ENCODE measurements around the gene KIF16B. TPM values are rescaled to one million over a fixed set of nuclear protein-coding genes. Genes with fewer than 3 reads are reported as not detected.

KIF16B gene
- total and polyA plus RNA-seq, 4 experiments from 2014 or later = 3.2 to 12.0 (median 10.0) TPM

GRCh38 chr20:16472045-16472872, 101.0 kb downstream of the KIF16B start:
- Mint-ChIP-seq H3K4me1 (peaks cover 0 to 4% (median 3%) of the 10 kb centered on the region in 4 donors), H3K9me3 (peaks cover 0 to under 1% (median 0%) of the 10 kb centered on the region in 8 donors), H3K27me3 (no peaks in the 10 kb centered on the region), H3K27ac (no peak overlapping the region), H3K36me3 (peaks cover 7 to 17% of the 10 kb centered on the region in 2 donors), H3K4me3 (no peak overlapping the region)
- intact Hi-C loops (cut with micrococcal nuclease) = no loop called here
- H3K4me1 ChIP-seq (ENCODE audit: insufficient read depth, low read length) = no peaks in the 10 kb centered on the region
- CTCF ChIA-PET (ENCODE audit: partially characterized antibody) = no interaction called here
- H3K27me3 ChIP-seq (ENCODE audit: insufficient read depth, low read length) = no peaks in the 10 kb centered on the region
- no peak for DNase-seq
- H3K27ac ChIP-seq (ENCODE audit: low read depth, low read length) = no peak overlapping the region
- POLR2A ChIA-PET (ENCODE audit: partially characterized antibody) = no interaction called here
- H3K9me3 ChIP-seq (ENCODE audit: control insufficient read depth in 1 of 2, low read length in 2 of 2) = no peaks in the 10 kb centered on the region
- no peak overlapping the region for H3K4me3 ChIP-seq (ENCODE audit: low read length in 2 of 2)
- H3K36me3 ChIP-seq (ENCODE audit: insufficient read depth, low read length) = no peaks in the 10 kb centered on the region

DNA sequence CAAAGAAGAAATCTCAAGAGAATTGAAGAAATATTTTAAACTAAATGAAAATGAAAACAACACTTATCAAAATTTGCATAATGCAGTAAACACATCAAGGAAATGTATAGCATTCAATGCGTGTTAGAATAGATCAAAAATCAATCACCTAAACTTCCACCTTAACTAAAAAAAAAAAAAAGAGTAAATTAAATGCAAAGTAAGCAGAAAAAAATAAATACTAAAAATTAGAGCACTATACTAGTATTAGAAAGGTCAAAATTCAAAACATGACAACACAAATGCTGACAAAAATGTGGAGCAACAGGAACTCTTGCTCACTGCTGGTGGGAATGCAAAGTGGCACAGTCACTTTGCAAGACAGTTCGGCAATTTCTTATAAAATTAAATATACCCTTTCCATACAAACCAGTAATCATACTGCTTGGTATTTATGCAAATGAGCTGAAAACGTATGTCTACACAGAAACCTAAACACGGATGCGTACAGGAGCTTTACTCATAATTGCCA, 103.8 kb downstream of the KIF16B start:
- ChIA-PET CTCF (ENCODE audit: partially characterized antibody) (no interaction called here), POLR2A (ENCODE audit: partially characterized antibody) (no interaction called here)
- Histone ChIP-seq H3K4me1 (ENCODE audit: insufficient read depth, low read length) (no peaks in the 10 kb centered on the region), H3K27me3 (ENCODE audit: insufficient read depth, low read length) (no peaks in the 10 kb centered on the region), H3K27ac (ENCODE audit: low read depth, low read length) (no peak overlapping the region), H3K9me3 (ENCODE audit: control insufficient read depth in 1 of 2, low read length in 2 of 2) (no peaks in the 10 kb centered on the region), H3K36me3 (ENCODE audit: insufficient read depth, low read length) (no peaks in the 10 kb centered on the region), H3K4me3 (ENCODE audit: low read length in 2 of 2) (no peak overlapping the region)
- peaks cover 0 to 5% (median under 1%) of the 10 kb centered on the region in 4 donors for H3K4me1 Mint-ChIP-seq
- peaks cover 0 to 2% (median 0%) of the 10 kb centered on the region in 8 donors for H3K9me3 Mint-ChIP-seq
- no peaks in the 10 kb centered on the region for H3K27me3 Mint-ChIP-seq
- intact Hi-C loops (cut with micrococcal nuclease) = no loop called here
- DNase-seq = no peak
- H3K27ac Mint-ChIP-seq = no peak overlapping the region
- no peak overlapping the region for H3K4me3 Mint-ChIP-seq
- H3K36me3 Mint-ChIP-seq = peaks cover 10 to 40% of the 10 kb centered on the region in 2 donors

DNA sequence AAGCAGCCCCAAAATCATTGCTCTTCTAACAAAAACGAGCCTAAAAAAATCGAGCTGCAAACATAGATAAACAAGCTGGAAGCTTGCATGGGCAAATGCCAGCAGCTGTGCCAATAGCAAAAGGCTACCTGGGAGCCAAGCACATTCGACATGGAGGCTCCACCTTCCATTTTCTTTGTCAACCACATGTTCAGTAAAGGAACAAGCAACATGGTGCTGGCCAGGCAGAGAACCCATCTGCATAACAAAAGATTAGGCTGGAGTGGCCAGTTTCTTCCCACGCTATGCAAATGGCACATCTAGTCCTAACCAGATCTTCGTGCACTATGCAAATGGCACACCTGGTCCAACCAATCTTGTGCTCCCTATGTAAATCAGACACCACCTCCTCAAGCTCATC, 110.5 kb downstream of the KIF16B start:
- H3K9me3 ChIP-seq (ENCODE audit: control insufficient read depth in 1 of 2, low read length in 2 of 2) = no peaks in the 10 kb centered on the region
- no peaks in the 10 kb centered on the region for H3K36me3 ChIP-seq (ENCODE audit: insufficient read depth, low read length)
- no peak overlapping the region for H3K4me3 ChIP-seq (ENCODE audit: low read length in 2 of 2)
- Mint-ChIP-seq H3K4me3 (no peak overlapping the region), H3K9me3 (peaks cover 0 to 2% (median 0%) of the 10 kb centered on the region in 8 donors), H3K36me3 (peaks cover 11 to 40% of the 10 kb centered on the region in 2 donors), H3K27ac (no peak overlapping the region), H3K4me1 (peaks cover 0 to 5% (median under 1%) of the 10 kb centered on the region in 4 donors), H3K27me3 (no peaks in the 10 kb centered on the region)
- H3K4me1 ChIP-seq (ENCODE audit: insufficient read depth, low read length) = no peaks in the 10 kb centered on the region
- H3K27ac ChIP-seq (ENCODE audit: low read depth, low read length) = no peak overlapping the region
- POLR2A ChIA-PET (ENCODE audit: partially characterized antibody) = no interaction called here
- CTCF ChIA-PET (ENCODE audit: partially characterized antibody) = interaction anchor here (1.1 kb wide), 1 partner anchor 13 kb away, joined by 3 read pairs; no protein-coding TSS in a partner anchor
- intact Hi-C loops (cut with micrococcal nuclease) = no loop called here
- DNase-seq = no peak
- no peaks in the 10 kb centered on the region for H3K27me3 ChIP-seq (ENCODE audit: insufficient read depth, low read length)

DNA sequence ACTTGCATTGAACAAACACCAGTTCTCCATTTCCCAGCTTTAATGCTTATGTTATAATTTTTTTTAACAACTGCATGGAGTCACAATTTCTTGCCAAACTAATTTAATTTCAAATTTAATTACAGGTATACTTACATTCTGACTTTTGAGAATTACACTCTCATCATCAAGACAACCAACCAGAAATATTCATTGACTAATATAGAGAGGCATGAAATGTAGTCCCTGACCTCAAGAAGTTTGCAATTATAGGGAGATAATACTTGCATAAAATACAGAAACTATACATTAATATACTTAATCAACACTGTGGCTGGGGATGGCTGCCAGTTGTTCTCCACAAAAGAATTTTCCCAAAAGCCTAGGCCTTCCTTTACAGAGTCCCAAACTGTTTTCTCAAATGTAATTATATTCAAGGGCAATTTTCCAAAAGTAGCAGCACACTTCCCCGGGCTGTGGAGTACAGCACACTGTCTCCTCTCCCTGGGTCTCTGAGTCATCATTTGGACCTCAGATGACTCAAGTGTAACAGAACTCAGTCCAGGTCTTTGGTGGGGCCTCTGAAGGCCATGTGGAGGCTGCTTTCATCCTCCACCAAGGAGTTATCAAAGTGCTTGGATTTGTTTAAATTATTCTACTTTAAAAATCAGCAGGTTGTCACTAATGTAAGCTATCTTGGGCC, 114.1 kb downstream of the KIF16B start:
- H3K9me3 Mint-ChIP-seq = no peaks in the 10 kb centered on the region
- Histone ChIP-seq H3K4me3 (ENCODE audit: low read length in 2 of 2) (no peak overlapping the region), H3K36me3 (ENCODE audit: insufficient read depth, low read length) (no peaks in the 10 kb centered on the region), H3K9me3 (ENCODE audit: control insufficient read depth in 1 of 2, low read length in 2 of 2) (no peaks in the 10 kb centered on the region), H3K4me1 (ENCODE audit: insufficient read depth, low read length) (no peaks in the 10 kb centered on the region), H3K27ac (ENCODE audit: low read depth, low read length) (no peak overlapping the region), H3K27me3 (ENCODE audit: insufficient read depth, low read length) (no peaks in the 10 kb centered on the region)
- H3K4me1 Mint-ChIP-seq = peaks cover 0 to 2% (median under 1%) of the 10 kb centered on the region in 4 donors
- intact Hi-C loops (cut with micrococcal nuclease) = no loop called here
- peaks cover 4 to 12% of the 10 kb centered on the region in 2 donors for H3K36me3 Mint-ChIP-seq
- H3K4me3 Mint-ChIP-seq = no peak overlapping the region
- CTCF ChIA-PET (ENCODE audit: partially characterized antibody) = interaction anchor here (0.7 kb wide), 1 partner anchor 19 kb away, joined by 3 read pairs; no protein-coding TSS in a partner anchor
- no peak for DNase-seq
- POLR2A ChIA-PET (ENCODE audit: partially characterized antibody) = no interaction called here
- no peaks in the 10 kb centered on the region for H3K27me3 Mint-ChIP-seq
- no peak overlapping the region for H3K27ac Mint-ChIP-seq

GRCh38 chr20:16457514-16457913, 115.7 kb downstream of the KIF16B start:
- H3K27ac Mint-ChIP-seq = no peak overlapping the region
- DNase-seq = no peak
- CTCF ChIA-PET (ENCODE audit: partially characterized antibody) = interaction anchor here (1.7 kb wide), 1 partner anchor 18 kb away, joined by 5 read pairs; no protein-coding TSS in a partner anchor

GRCh38 chr20:16455324-16455723, 117.9 kb downstream of the KIF16B start:
- no peak for DNase-seq
- Mint-ChIP-seq H3K4me1 (peaks cover 0 to 2% (median under 1%) of the 10 kb centered on the region in 4 donors), H3K36me3 (peaks cover 5 to 16% of the 10 kb centered on the region in 2 donors), H3K27me3 (no peaks in the 10 kb centered on the region), H3K27ac (no peak overlapping the region), H3K4me3 (no peak overlapping the region), H3K9me3 (no peaks in the 10 kb centered on the region)
- ChIA-PET CTCF (ENCODE audit: partially characterized antibody) (no interaction called here), POLR2A (ENCODE audit: partially characterized antibody) (no interaction called here)
- Histone ChIP-seq H3K4me3 (ENCODE audit: low read length in 2 of 2) (no peak overlapping the region), H3K36me3 (ENCODE audit: insufficient read depth, low read length) (no peaks in the 10 kb centered on the region), H3K27ac (ENCODE audit: low read depth, low read length) (no peak overlapping the region), H3K4me1 (ENCODE audit: insufficient read depth, low read length) (no peaks in the 10 kb centered on the region), H3K9me3 (ENCODE audit: control insufficient read depth in 1 of 2, low read length in 2 of 2) (no peaks in the 10 kb centered on the region), H3K27me3 (ENCODE audit: insufficient read depth, low read length) (no peaks in the 10 kb centered on the region)
- intact Hi-C loops (cut with micrococcal nuclease) = no loop called here

More at GRCh38 chr20:16457514-16457913, 115.7 kb downstream of the KIF16B start:
- H3K36me3 ChIP-seq (ENCODE audit: insufficient read depth, low read length) = no peaks in the 10 kb centered on the region
- Mint-ChIP-seq H3K36me3 (peaks cover 4 to 8% of the 10 kb centered on the region in 2 donors), H3K27me3 (no peaks in the 10 kb centered on the region), H3K9me3 (no peaks in the 10 kb centered on the region), H3K4me1 (peaks cover 0 to 2% (median under 1%) of the 10 kb centered on the region in 4 donors), H3K4me3 (no peak overlapping the region)
- intact Hi-C loops (cut with micrococcal nuclease) = no loop called here
- H3K27me3 ChIP-seq (ENCODE audit: insufficient read depth, low read length) = no peaks in the 10 kb centered on the region
- H3K4me3 ChIP-seq (ENCODE audit: low read length in 2 of 2) = no peak overlapping the region
- H3K4me1 ChIP-seq (ENCODE audit: insufficient read depth, low read length) = no peaks in the 10 kb centered on the region
- no peak overlapping the region for H3K27ac ChIP-seq (ENCODE audit: low read depth, low read length)
- POLR2A ChIA-PET (ENCODE audit: partially characterized antibody) = no interaction called here
- H3K9me3 ChIP-seq (ENCODE audit: control insufficient read depth in 1 of 2, low read length in 2 of 2) = no peaks in the 10 kb centered on the region

GRCh38 chr20:16451982-16452381, 121.3 kb downstream of the KIF16B start:
- no peak overlapping the region for H3K27ac Mint-ChIP-seq
- Histone ChIP-seq H3K4me3 (ENCODE audit: low read length in 2 of 2) (no peak overlapping the region), H3K9me3 (ENCODE audit: control insufficient read depth in 1 of 2, low read length in 2 of 2) (no peaks in the 10 kb centered on the region), H3K36me3 (ENCODE audit: insufficient read depth, low read length) (no peaks in the 10 kb centered on the region), H3K27ac (ENCODE audit: low read depth, low read length) (no peak overlapping the region), H3K27me3 (ENCODE audit: insufficient read depth, low read length) (no peaks in the 10 kb centered on the region), H3K4me1 (ENCODE audit: insufficient read depth, low read length) (no peaks in the 10 kb centered on the region)
- DNase-seq = no peak
- peaks cover 0 to 3% (median 0%) of the 10 kb centered on the region in 8 donors for H3K9me3 Mint-ChIP-seq
- H3K4me1 Mint-ChIP-seq = no peaks in the 10 kb centered on the region
- no peak overlapping the region for H3K4me3 Mint-ChIP-seq
- H3K36me3 Mint-ChIP-seq = peaks cover 12 to 30% of the 10 kb centered on the region in 2 donors
- H3K27me3 Mint-ChIP-seq = no peaks in the 10 kb centered on the region
- intact Hi-C loops (cut with micrococcal nuclease) = no loop called here
- ChIA-PET CTCF (ENCODE audit: partially characterized antibody) (no interaction called here), POLR2A (ENCODE audit: partially characterized antibody) (interaction anchor here (0.7 kb wide), 1 partner anchor 36 kb away, joined by 4 read pairs; no protein-coding TSS in a partner anchor)
